ENCODE data around the gene ARL8A.

ARL8A gene

GRCh38 chr1:202125611-202126010 lies 18.9 kb downstream of the ARL8A start:
- TF ChIP-seq REST (IDR thresholded peaks at IDR 0.05; ENCODE audit: insufficient read depth in 1 of 2, low read depth in 2 of 2, low read length in 2 of 2), result no peak
- TF ChIP-seq POLR2AphosphoS5 (IDR thresholded peaks at IDR 0.05; ENCODE audit: low read depth, low read length), result no peak
- TF ChIP-seq FOXP2 (optimal IDR thresholded peaks at IDR 0.05; ENCODE audit: borderline replicate concordance, extremely low read depth, extremely low read length, insufficient read depth), result no peak
- no peak for TF ChIP-seq SIN3A (IDR thresholded peaks at IDR 0.05; ENCODE audit: borderline replicate concordance, insufficient read depth, low read length)
- TF ChIP-seq TAF1 (IDR thresholded peaks at IDR 0.05; ENCODE audit: borderline replicate concordance, insufficient read depth, low read length), result no peak

GRCh38 chr1:202124142-202124541 lies 20.4 kb downstream of the ARL8A start:
- TF ChIP-seq SIN3A (IDR thresholded peaks at IDR 0.05; ENCODE audit: borderline replicate concordance, insufficient read depth, low read length) (no peak), POLR2AphosphoS5 (IDR thresholded peaks at IDR 0.05; ENCODE audit: low read depth, low read length) (no peak), REST (IDR thresholded peaks at IDR 0.05; ENCODE audit: insufficient read depth in 1 of 2, low read depth in 2 of 2, low read length in 2 of 2) (no peak), TAF1 (IDR thresholded peaks at IDR 0.05; ENCODE audit: borderline replicate concordance, insufficient read depth, low read length) (no peak), FOXP2 (optimal IDR thresholded peaks at IDR 0.05; ENCODE audit: borderline replicate concordance, extremely low read depth, extremely low read length, insufficient read depth) (no peak)

GRCh38 chr1:202123336-202123813 lies 21.2 kb downstream of the ARL8A start:
- TF ChIP-seq POLR2AphosphoS5 (IDR thresholded peaks at IDR 0.05; ENCODE audit: low read depth, low read length) (no peak), FOXP2 (optimal IDR thresholded peaks at IDR 0.05; ENCODE audit: borderline replicate concordance, extremely low read depth, extremely low read length, insufficient read depth) (no peak), REST (IDR thresholded peaks at IDR 0.05; ENCODE audit: insufficient read depth in 1 of 2, low read depth in 2 of 2, low read length in 2 of 2) (no peak), TAF1 (IDR thresholded peaks at IDR 0.05; ENCODE audit: borderline replicate concordance, insufficient read depth, low read length) (no peak), SIN3A (IDR thresholded peaks at IDR 0.05; ENCODE audit: borderline replicate concordance, insufficient read depth, low read length) (no peak)

GRCh38 chr1:202122639-202123335 lies 21.8 kb downstream of the ARL8A start, which contains the start of gene GPR37L1:
GPR37L1 (plus strand) TSS chr1:202122917; CDS start chr1:202122964, 47 bp downstream.
- TF ChIP-seq SIN3A (IDR thresholded peaks at IDR 0.05; ENCODE audit: borderline replicate concordance, insufficient read depth, low read length) (no peak), TAF1 (IDR thresholded peaks at IDR 0.05; ENCODE audit: borderline replicate concordance, insufficient read depth, low read length) (no peak), POLR2AphosphoS5 (IDR thresholded peaks at IDR 0.05; ENCODE audit: low read depth, low read length) (no peak), REST (IDR thresholded peaks at IDR 0.05; ENCODE audit: insufficient read depth in 1 of 2, low read depth in 2 of 2, low read length in 2 of 2) (no peak)

Data from PFSK-1 (cell line).